ENCODE measurements around the gene FBXL17. TPM values are rescaled to one million over a fixed set of nuclear protein-coding genes. Genes with fewer than 3 reads are reported as not detected.

The FBXL17 gene
- polyA plus RNA-seq, 1 of the 3 experiments (the other 2 are of a cell fraction) = 4.4 TPM

GRCh38 chr5:108206707-108207106 lies 175.2 kb downstream of the FBXL17 start:
- no peaks in the 10 kb centered on the region for H3K36me3 ChIP-seq (replicated peaks in 1 of 2; ENCODE audit: control insufficient read depth in 1 of 2, insufficient read depth in 2 of 2, low read length in 1 of 2)
- WGBS (ENCODE audit: low lambda C conversion rate) = 100% methylated on average over 2 of the region's 2 CpGs
- CTCF ChIA-PET = no interaction called here
- H3K79me2 ChIP-seq (ENCODE audit: insufficient read depth) = no peaks in the 10 kb centered on the region
- no peaks in the 10 kb centered on the region for H3K27me3 ChIP-seq (ENCODE audit: insufficient read depth)
- POLR2A ChIA-PET = no interaction called here
- no peak overlapping the region for H3K27ac ChIP-seq (ENCODE audit: low read depth in 2 of 2, low read length in 1 of 2)
- no peak overlapping the region for H2AFZ ChIP-seq (ENCODE audit: low read depth)
- no peaks in the 10 kb centered on the region for H3K4me1 ChIP-seq (ENCODE audit: control insufficient read depth in 1 of 2, insufficient read depth in 2 of 2, low read depth in 1 of 2, low read length in 1 of 2)
- DNase-seq = no peak
- H4K20me1 ChIP-seq (ENCODE audit: insufficient read depth) = no peaks in the 10 kb centered on the region
- TF ChIP-seq ELF1 (IDR thresholded peaks at IDR 0.05) = no peak
- no peak for TF ChIP-seq MEF2A (IDR thresholded peaks at IDR 0.05; ENCODE audit: borderline replicate concordance, low read depth)
- no peak for TF ChIP-seq USF1 (IDR thresholded peaks at IDR 0.05; ENCODE audit: borderline replicate concordance, low read depth)
- TF ChIP-seq YY1 (IDR thresholded peaks at IDR 0.05; ENCODE audit: low read depth) = no peak
- H3K9ac ChIP-seq = no peak overlapping the region
- no peaks in the 10 kb centered on the region for H3K9me2 ChIP-seq
- no peaks in the 10 kb centered on the region for H3K9me3 ChIP-seq
- H3K4me3 ChIP-seq (ENCODE audit: low read depth in 2 of 2, low read length in 1 of 2) = no peak overlapping the region
- H3F3A ChIP-seq (replicated peaks; ENCODE audit: insufficient read depth) = peaks cover 3% of the 10 kb centered on the region
- no peak overlapping the region for H3K4me2 ChIP-seq

- no peak overlapping the region for H3K4me2 ChIP-seq
- POLR2A ChIA-PET = no interaction called here
- H3K4me1 ChIP-seq (ENCODE audit: control insufficient read depth in 1 of 2, insufficient read depth in 2 of 2, low read depth in 1 of 2, low read length in 1 of 2) = no peaks in the 10 kb centered on the region; a peak in 1 of 4 replicates
- no peak overlapping the region for H3K4me3 ChIP-seq (ENCODE audit: low read depth in 2 of 2, low read length in 1 of 2)
- no peaks in the 10 kb centered on the region for H3K79me2 ChIP-seq (ENCODE audit: insufficient read depth)
- no peak overlapping the region for H3K9ac ChIP-seq
- H3K27ac ChIP-seq (ENCODE audit: low read depth in 2 of 2, low read length in 1 of 2) = no peak overlapping the region
- no peaks in the 10 kb centered on the region for H3K9me3 ChIP-seq
- no peaks in the 10 kb centered on the region for H3K36me3 ChIP-seq (replicated peaks in 1 of 2; ENCODE audit: control insufficient read depth in 1 of 2, insufficient read depth in 2 of 2, low read length in 1 of 2)
- H4K20me1 ChIP-seq (ENCODE audit: insufficient read depth) = no peaks in the 10 kb centered on the region
- H3K27me3 ChIP-seq (ENCODE audit: insufficient read depth) = no peaks in the 10 kb centered on the region
- peaks cover 3% of the 10 kb centered on the region for H3F3A ChIP-seq (replicated peaks; ENCODE audit: insufficient read depth)
- no peak overlapping the region for H2AFZ ChIP-seq (ENCODE audit: low read depth)
- TF ChIP-seq FOXJ3 (CRISPR knock-in tag; IDR thresholded peaks at IDR 0.05) (no peak), PBX3 (IDR thresholded peaks at IDR 0.05) (no peak), USF1 (IDR thresholded peaks at IDR 0.05; ENCODE audit: borderline replicate concordance, low read depth) (no peak), CTCF (IDR thresholded peaks at IDR 0.05) (0 out of 2 replicates have a peak, but pooled peaks have one; percentile 15), JUND (IDR thresholded peaks at IDR 0.05) (no peak), RCOR1 (IDR thresholded peaks at IDR 0.05; ENCODE audit: low read length) (no peak), USF2 (IDR thresholded peaks at IDR 0.05; ENCODE audit: borderline replicate concordance, low read depth, low read length) (no peak), FOXM1 (IDR thresholded peaks at IDR 0.05; ENCODE audit: low read depth) (no peak), RAD21 (IDR thresholded peaks at IDR 0.05; ENCODE audit: low read length) (peak; percentile 24), EZH2phosphoT487 (IDR thresholded peaks at IDR 0.05; ENCODE audit: borderline replicate concordance, low read depth) (no peak), MAX (IDR thresholded peaks at IDR 0.05; ENCODE audit: low read depth) (no peak)
- DNase-seq = no peak
- H3K9me2 ChIP-seq = no peaks in the 10 kb centered on the region
- CTCF ChIA-PET = no interaction called here
These were observed 180.2 kb downstream of the FBXL17 start for GRCh38 chr5:108201721-108202120.

Measured in SK-N-SH (cell line).